H1 (cell line): ENCODE data around the gene MRPS9. TPM values are rescaled to one million over a fixed set of nuclear protein-coding genes. Genes with fewer than 3 reads are reported as not detected.

ENCODE experiments used
- GTF2F1 ChIP-seq: IDR thresholded peaks from 2 replicates; pipeline ENCODE4 v1.6.1; 2012; ENCODE audit warnings: low read depth, low read length, improper control_type of control experiment, borderline replicate concordance
- KDM4A ChIP-seq: IDR thresholded peaks from one replicate; pipeline ENCODE4 v1.7.1; 2012; ENCODE audit warnings: low read depth, mild to moderate bottlenecking, moderate library complexity, low read length, inconsistent platforms; ENCODE audit not compliant: severe bottlenecking
- RAD21 ChIP-seq, 2 experiments: IDR thresholded peaks in 1 of 2; conservative IDR thresholded peaks in 1 of 2; 2 replicates each; pipeline ENCODE4 v1.6.1; 2011; ENCODE audit warnings: low read depth in 2 of 2, low read length in 2 of 2, improper control_type of control experiment in 1 of 2, inconsistent platforms in 1 of 2, mild to moderate bottlenecking in 1 of 2, moderate library complexity in 1 of 2
- SUZ12 ChIP-seq: fragments of 200-600 bp; sonication (generic); IDR thresholded peaks from 2 replicates; pipeline ENCODE4 v1.6.1; 2012; ENCODE audit warnings: mild to moderate bottlenecking, inconsistent platforms, low read length, moderate library complexity, mixed read lengths
- polyA plus RNA-seq, 7 experiments: library from polyadenylated mRNA; depleted of rRNA in 3 of 7; stranded (reverse) in 5 of 7; unstranded in 2 of 7; fragments of >200 nt in 5 of 7; fragments of 200-250 nt in 2 of 7; gene quantifications; 1 replicate in 5 of 7; 2 replicates in 1 of 7; 4 replicates in 1 of 7; pipeline versions ENCODE4 v1.2.1 to v1.2.3, GENCODE V29; 2011 to 2013; ENCODE audit warnings: missing spikeins in 2 of 7, mixed read lengths in 2 of 7
- total RNA-seq: library from RNA; stranded (reverse); fragmentation: NEBNext Ultra II Directional; extraction: Animal tissue kit (Norgen Biotek cat#: 25700); gene quantifications from 2 replicates; pipeline ENCODE4 v1.2.1, GENCODE V29; 2021
- TF ChIP-seq, protein P1 (sequence below): IDR thresholded peaks from 2 replicates; pipeline ENCODE4 v1.6.1; 2012; ENCODE audit warnings: inconsistent platforms

MRPS9 gene
- total and polyA plus RNA-seq, 2 of the 8 experiments (the other 6 are each of a cell fraction or from before 2014, with no cell fraction given): 36.2 to 71.0 TPM

DNA sequence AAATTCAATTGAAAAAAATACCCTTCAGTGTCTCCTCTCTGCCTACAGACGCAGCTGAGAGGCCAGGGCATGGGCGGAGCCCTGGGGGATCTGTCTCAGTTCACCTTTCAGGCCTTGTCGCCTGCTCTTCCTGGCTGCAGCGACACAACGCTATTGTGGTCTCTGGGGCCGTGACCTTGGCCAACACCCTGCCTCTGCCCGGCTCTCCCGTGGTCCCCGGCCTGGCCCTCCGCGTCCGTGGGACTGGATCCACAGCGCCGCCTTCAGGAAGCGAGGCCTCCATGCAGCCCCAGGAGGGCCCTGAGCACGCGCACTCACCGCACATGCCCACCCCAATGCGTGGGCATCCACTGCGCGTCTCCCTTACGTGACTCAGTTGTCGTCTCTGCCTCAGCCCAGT, 81.1 kb downstream of the MRPS9 start (continued):
- TF ChIP-seq, protein P1, sequence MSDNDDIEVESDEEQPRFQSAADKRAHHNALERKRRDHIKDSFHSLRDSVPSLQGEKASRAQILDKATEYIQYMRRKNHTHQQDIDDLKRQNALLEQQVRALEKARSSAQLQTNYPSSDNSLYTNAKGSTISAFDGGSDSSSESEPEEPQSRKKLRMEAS: peak; percentile 68
- TF ChIP-seq SUZ12: peak; percentile 21; the same call in 1 of the 2 replicates
- TF ChIP-seq RAD21 (IDR thresholded peaks at IDR 0.05 in 1 of 2, conservative IDR thresholded peaks at IDR 0.05 in 1 of 2; ENCODE audit: low read depth in 2 of 2, low read length in 2 of 2): peak; percentile 54 to 64
- TF ChIP-seq KDM4A: peak; percentile 64
- no peak for TF ChIP-seq GTF2F1
